GM20000 (cell line): ENCODE measurements around the gene GALNT12.

Experiments
- DNase-seq: peaks from one replicate; pipeline ENCODE4 v3.0.0; 2012; ENCODE audit warnings: low spot score
- TF ChIP-seq, protein P1 (sequence below): IDR thresholded peaks from 2 replicates; pipeline ENCODE4 v1.5.1; 2012; ENCODE audit warnings: mild to moderate bottlenecking, control low read depth; ENCODE audit errors: extremely low read depth, missing control alignments

Gene GALNT12

DNA sequence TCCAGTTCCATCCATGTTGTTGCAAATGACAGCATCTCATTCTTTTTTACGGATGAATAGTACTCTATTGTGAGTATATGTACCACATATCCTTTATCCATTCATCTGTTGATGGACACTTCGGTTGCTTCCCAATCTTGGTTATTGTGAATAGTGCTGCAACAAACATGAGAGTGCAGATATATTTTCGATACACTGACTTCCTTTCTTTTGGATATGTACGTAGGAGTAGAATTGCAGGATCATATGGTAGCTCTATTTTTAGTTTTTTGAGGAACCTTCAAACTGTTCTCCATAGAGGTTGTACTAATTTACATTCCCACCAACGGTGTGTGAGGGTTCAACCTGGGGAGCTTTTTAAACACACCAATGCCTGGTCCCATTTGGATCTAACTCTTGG is 22.3 kb downstream of the GALNT12 start:
- TF ChIP-seq, protein P1, sequence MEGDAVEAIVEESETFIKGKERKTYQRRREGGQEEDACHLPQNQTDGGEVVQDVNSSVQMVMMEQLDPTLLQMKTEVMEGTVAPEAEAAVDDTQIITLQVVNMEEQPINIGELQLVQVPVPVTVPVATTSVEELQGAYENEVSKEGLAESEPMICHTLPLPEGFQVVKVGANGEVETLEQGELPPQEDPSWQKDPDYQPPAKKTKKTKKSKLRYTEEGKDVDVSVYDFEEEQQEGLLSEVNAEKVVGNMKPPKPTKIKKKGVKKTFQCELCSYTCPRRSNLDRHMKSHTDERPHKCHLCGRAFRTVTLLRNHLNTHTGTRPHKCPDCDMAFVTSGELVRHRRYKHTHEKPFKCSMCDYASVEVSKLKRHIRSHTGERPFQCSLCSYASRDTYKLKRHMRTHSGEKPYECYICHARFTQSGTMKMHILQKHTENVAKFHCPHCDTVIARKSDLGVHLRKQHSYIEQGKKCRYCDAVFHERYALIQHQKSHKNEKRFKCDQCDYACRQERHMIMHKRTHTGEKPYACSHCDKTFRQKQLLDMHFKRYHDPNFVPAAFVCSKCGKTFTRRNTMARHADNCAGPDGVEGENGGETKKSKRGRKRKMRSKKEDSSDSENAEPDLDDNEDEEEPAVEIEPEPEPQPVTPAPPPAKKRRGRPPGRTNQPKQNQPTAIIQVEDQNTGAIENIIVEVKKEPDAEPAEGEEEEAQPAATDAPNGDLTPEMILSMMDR, result no peak
- DNase-seq, result no peak

DNA sequence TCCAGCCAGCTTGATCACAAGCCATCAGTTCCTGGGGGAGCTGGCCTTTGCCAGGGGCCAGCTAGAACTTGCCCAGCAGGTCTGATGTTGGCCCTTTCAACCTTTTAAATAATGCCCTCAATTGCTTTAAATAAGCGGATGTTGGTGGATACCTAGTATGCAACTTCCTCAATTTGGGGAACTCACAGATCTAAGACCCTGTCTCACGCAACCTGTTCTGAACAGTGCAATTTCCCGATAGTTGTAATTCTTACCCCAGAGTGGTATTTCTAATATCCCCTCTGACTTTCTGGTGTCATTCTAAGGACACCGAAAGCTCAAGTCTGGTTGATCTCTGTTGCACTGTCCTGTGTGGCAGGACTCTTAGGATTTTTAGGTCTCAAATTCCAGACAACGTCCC is 23.1 kb downstream of the GALNT12 start:
- TF ChIP-seq, protein P1, result no peak
- DNase-seq, result no peak

DNA sequence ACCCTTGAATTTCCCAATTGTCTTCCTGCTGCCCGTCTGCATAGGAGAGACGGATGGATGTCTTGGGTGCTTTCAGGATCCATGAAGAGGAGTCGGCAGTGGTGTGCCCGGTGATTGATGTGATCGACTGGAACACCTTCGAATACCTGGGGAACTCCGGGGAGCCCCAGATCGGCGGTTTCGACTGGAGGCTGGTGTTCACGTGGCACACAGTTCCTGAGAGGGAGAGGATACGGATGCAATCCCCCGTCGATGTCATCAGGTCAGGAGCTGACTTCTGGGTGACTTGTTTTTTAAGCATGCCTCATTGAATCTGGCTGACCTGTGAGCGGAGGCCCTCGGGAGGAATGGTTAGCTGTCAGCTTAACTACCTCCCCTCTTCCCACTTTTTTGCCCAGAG is 24.2 kb downstream of the GALNT12 start:
- TF ChIP-seq, protein P1, result no peak
- no peak for DNase-seq

DNA sequence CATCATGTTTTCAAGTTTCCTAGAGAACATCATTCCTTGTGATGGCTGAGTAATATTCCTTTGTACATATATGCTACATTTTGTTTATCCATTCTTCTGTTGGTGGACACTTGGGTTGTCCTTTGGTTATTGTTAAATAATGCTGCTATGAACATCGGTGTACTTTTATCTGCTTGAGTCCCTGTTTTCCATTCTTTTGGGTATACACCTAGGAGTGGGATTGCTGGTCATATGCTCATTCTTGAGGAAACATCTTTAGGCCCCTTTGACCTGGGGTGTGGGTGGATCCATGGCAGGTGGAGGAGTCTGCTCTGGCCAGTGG is 25.3 kb downstream of the GALNT12 start:
- TF ChIP-seq, protein P1, result no peak
- no peak for DNase-seq

DNA sequence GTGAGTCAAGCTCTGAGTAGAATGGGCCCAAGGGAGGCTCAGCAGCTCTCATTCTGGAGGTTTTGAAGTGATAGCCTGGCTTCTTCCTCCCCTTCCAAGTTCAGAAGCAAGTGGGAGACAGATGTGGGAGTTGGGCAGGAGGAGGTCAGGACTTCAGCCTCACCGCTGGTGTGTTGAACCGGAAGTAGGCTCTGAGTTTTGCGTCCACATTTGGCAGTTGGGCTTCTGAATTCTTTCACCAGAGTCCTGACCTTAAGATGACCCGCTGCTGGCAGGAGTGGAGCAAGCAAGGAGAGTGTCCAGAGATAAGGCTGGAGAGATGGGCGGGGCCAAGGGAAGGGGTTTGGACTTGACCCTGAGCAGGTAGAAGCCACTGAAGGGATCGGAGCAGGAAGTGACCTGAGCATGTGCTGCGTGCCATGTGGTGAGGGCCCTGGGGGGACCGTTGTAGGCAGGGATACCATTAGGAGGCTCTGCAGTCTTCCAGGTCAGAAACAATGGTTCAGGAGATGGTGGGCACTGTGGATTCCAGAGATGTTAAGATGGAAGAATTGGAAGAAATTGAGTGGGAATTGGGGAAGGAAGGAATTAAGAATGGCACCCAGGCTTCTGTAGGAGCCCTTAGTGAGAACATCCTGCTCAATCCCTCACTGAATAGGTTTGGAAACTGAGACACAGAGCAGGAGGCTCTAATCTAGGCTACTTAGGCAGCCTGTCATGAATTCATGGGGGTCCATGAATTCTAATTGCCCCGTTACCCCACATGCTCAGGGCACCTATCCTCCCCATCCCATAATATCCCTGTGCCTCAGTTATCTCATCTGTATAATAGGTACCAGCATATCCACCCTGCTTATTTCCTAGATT is 25.9 kb downstream of the GALNT12 start:
- TF ChIP-seq, protein P1, result no peak
- DNase-seq, result no peak

DNA sequence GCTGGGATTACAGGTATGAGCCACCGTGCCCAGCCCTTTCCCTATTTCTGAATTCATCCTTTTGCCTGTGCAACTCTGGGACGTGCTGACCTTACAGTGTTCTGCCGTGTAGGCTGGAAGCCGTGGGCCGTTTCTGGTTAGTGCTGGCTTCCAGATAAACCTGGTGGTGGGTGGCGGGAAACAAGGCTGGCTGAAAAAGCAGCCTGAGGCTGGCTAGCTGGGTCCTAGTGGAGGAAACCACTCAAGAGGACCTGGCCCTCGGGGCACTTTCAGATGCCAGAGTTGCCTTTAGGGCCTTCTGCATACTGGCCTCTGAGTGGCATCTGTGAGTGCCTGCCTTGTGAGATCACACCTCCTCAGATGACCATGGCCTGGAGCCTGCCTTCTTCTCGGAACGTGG is 26.9 kb downstream of the GALNT12 start:
- TF ChIP-seq, protein P1, result no peak

DNA sequence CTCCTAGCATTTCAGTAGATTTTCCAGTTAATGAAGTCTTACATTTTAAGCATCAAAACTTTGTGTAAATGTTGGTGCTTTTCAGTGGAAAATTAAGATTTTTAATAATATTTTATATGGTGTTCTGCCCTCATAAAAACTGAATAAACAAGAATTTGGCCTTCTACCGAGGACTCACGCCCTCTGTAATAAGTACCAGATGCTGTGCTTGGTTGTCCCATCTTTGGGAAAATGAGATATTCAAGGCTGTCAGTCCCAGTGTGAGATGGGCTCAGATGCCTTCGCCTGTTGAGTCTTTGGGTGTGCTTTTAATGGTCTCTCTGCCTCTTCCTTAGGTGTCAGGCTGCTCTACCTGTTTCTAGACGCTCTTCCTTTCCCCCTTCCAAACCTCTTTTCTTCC is 28.7 kb downstream of the GALNT12 start:
- TF ChIP-seq, protein P1, result no peak

More for the DNA sequence above, 26.9 kb downstream of the GALNT12 start:
- no peak for DNase-seq

More for the DNA sequence above, 28.7 kb downstream of the GALNT12 start:
- DNase-seq, result no peak
